Neutrophil (primary cell): ENCODE measurements around the gene VEZF1.

ENCODE experiments used
- H3K27ac ChIP-seq: fragments of 200-600 bp; sonication (generic); 2 replicates; pipeline ENCODE4 v1.5.1; 2016; ENCODE audit warnings: mild to moderate bottlenecking, moderate library complexity
- H3K27me3 ChIP-seq: fragments of 200-600 bp; sonication (generic); 2 replicates; pipeline ENCODE4 v1.6.0; 2016; ENCODE audit warnings: mild to moderate bottlenecking
- H3K36me3 ChIP-seq: fragments of 200-600 bp; sonication (generic); 2 replicates; pipeline ENCODE4 v1.5.1; 2017
- H3K4me1 ChIP-seq, 2 experiments: fragments of 200-600 bp in 1 of 2; sonication (generic) in 1 of 2; 1 replicate in 1 of 2; 2 replicates in 1 of 2; pipeline versions ENCODE4 v1.5.1 to v1.6.1; 2013 to 2016; ENCODE audit warnings: low read depth in 1 of 2, low read length in 1 of 2, mild to moderate bottlenecking in 1 of 2, moderate library complexity in 1 of 2; ENCODE audit not compliant: control insufficient read depth in 1 of 2, insufficient read depth in 1 of 2
- H3K4me3 ChIP-seq, 2 experiments: fragments of 200-600 bp in 1 of 2; sonication (generic) in 1 of 2; 1 replicate in 1 of 2; 2 replicates in 1 of 2; pipeline ENCODE4 v1.5.1; 2013 to 2016; ENCODE audit warnings: low read depth in 1 of 2, low read length in 1 of 2, mild to moderate bottlenecking in 1 of 2, moderate library complexity in 1 of 2
- H3K9me3 ChIP-seq: fragments of 200-600 bp; sonication (generic); 2 replicates; pipeline ENCODE4 v1.5.1; 2016
- TF ChIP-seq, protein P1 (sequence below): fragments of 200-600 bp; sonication (generic); IDR thresholded peaks from 2 replicates; pipeline ENCODE4 v1.5.1; 2016; ENCODE audit warnings: antibody characterized with exemption

The VEZF1 gene

DNA sequence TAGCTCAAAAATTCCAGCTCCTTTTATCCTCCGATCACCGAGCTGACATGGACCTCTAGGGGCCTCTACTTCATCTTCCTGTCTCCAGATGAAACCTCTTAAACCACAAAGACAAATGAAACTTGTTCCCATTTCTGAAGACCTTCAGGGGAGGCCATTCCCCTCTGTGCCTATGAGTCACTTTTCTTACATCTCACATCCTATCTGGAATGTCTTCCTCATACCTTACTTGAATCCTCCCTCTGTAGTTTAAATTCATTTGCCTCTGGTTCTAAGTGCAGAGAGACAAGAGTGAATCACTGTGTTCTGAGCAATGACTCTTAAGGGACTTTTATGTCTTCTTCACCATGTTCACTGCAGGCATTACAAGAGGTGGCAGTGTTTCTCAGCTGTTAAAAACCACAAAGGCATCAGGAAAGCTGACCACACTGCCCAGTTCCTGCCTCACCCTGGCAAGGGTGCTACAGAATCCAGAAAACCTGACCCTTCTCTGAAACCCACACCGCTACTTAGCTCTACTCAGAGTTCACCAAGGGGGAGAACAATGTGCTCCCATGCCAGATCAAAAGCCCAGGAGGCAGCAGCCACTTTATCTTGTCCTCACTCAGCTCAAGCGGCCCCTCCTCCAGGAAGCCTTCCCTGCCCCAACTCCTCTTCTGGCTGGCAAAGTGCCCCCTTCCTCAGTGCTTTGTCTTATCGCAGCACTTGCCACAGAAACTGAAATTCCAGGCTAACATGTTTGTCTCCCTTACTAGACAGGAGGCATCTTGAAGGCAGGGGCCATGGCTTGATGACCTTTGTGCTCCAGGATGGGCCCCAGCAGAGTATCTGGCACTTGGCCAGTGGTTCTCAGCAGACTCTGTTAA is 39.3 kb downstream of the VEZF1 start:
- TF ChIP-seq, protein P1, sequence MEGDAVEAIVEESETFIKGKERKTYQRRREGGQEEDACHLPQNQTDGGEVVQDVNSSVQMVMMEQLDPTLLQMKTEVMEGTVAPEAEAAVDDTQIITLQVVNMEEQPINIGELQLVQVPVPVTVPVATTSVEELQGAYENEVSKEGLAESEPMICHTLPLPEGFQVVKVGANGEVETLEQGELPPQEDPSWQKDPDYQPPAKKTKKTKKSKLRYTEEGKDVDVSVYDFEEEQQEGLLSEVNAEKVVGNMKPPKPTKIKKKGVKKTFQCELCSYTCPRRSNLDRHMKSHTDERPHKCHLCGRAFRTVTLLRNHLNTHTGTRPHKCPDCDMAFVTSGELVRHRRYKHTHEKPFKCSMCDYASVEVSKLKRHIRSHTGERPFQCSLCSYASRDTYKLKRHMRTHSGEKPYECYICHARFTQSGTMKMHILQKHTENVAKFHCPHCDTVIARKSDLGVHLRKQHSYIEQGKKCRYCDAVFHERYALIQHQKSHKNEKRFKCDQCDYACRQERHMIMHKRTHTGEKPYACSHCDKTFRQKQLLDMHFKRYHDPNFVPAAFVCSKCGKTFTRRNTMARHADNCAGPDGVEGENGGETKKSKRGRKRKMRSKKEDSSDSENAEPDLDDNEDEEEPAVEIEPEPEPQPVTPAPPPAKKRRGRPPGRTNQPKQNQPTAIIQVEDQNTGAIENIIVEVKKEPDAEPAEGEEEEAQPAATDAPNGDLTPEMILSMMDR: no peak
- H3K27ac ChIP-seq: peak overlapping the region; percentile 92
- H3K9me3 ChIP-seq: no peaks in the 10 kb centered on the region
- H3K4me3 ChIP-seq: peak overlapping the region; percentile 21 to 64
- no peaks in the 10 kb centered on the region for H3K27me3 ChIP-seq
- peaks cover 56 to 76% of the 10 kb centered on the region in 2 experiments for H3K4me1 ChIP-seq
- H3K36me3 ChIP-seq: no peaks in the 10 kb centered on the region

- TF ChIP-seq, protein P1: no peak
- no peaks in the 10 kb centered on the region for H3K9me3 ChIP-seq
- no peaks in the 10 kb centered on the region for H3K27me3 ChIP-seq
- peaks cover 58 to 76% of the 10 kb centered on the region in 2 experiments for H3K4me1 ChIP-seq
- peak overlapping the region; percentile 21 to 64 for H3K4me3 ChIP-seq
- peak overlapping the region; percentile 92 for H3K27ac ChIP-seq
- H3K36me3 ChIP-seq: no peaks in the 10 kb centered on the region
Observed at GRCh38 chr17:57948169-57948554, 39.9 kb downstream of the VEZF1 start.

DNA sequence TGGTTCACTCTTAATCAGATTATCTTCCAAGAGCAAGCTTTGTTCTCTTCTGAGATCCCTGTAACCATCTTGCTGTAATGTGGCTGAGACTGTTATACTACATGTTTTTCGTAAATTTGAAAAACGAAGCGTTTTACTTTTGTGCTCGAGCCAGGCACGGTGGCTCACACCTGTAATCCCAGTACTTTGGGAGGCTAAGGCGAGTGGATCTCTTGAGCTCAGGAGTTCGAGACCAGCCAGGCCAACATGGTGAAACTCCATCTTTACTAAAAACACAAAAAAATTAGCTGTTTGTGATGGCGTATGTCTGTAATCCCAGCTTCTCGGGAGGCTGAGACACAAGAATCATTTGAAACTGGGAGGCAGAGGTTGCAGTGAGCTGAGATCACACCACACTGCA is 40.7 kb downstream of the VEZF1 start:
- peaks cover 61 to 73% of the 10 kb centered on the region in 2 experiments for H3K4me1 ChIP-seq
- H3K27me3 ChIP-seq: no peaks in the 10 kb centered on the region
- H3K9me3 ChIP-seq: no peaks in the 10 kb centered on the region
- TF ChIP-seq, protein P1: no peak
- peak overlapping the region; percentile 60 to 64 for H3K4me3 ChIP-seq
- no peaks in the 10 kb centered on the region for H3K36me3 ChIP-seq
- H3K27ac ChIP-seq: peak overlapping the region; percentile 92

DNA sequence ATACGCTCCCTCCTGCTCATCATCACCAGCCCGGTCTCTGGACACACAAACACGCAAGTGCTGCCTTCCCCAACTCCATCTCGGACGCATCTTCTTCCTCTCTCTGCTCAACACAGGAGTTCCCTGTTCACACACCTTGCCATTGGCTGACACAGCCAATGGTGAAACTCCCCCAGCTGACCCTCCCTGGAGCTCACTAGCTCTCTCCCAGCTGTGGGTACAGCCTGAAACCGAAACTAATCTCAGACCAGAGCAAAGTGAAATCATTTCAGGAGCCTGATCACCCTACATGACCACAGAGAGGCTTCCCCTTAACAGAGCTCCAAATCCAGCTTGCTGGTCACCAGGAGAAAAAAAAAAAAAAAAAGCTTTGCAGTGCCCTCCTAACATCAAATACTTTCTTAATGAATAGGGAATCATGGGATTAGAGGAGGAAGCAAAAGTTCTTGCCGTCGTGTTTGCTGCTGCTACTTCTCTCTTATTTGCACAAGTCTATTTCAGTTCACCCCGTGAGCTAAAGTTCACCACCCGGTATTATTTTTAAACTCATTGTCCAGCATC is 41.2 kb downstream of the VEZF1 start:
- H3K4me1 ChIP-seq: peaks cover 61 to 73% of the 10 kb centered on the region in 2 experiments
- TF ChIP-seq, protein P1: no peak
- H3K4me3 ChIP-seq: peak overlapping the region; percentile 60 to 64
- no peaks in the 10 kb centered on the region for H3K36me3 ChIP-seq
- H3K27me3 ChIP-seq: no peaks in the 10 kb centered on the region
- no peaks in the 10 kb centered on the region for H3K9me3 ChIP-seq
- H3K27ac ChIP-seq: peak overlapping the region; percentile 92

DNA sequence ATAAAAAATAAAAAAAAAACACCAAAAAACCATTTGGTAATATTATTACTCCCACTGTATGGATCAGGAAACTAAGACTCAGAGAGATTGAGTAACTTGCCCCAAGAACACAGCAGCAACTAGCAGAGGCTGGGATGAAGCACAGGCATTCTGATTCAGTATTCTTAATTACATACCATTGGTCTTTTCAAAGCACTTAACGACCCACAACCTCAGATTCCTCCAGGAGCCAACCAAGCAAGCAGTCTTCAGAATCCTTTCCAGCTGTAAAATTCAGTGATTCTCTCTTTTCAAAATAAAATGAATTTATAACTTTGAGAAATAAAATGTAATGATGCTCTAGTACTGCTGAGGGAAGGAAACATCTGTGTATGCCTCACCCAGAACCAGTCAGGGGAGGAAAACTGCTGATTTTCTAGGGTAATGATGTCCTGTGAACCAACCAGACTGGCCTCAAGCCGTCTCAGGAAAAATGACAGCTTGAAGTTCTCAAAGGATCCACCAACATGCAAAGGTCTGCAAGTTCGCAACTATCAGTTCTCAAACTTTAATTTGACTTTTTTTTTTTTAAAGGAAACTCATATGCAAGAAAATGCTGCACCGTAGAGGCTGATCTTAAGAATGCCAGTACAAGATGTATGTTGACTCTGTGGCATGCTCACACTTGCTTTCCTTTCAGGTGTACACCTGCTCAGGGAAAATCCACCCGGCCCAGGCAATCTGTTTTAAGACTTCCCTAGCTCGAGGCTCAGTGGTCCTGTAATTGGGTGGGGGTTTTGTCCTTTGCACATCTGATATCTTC is 41.9 kb downstream of the VEZF1 start:
- Histone ChIP-seq H3K27ac (peak overlapping the region; percentile 92), H3K4me1 (peaks cover 59 to 80% of the 10 kb centered on the region in 2 experiments), H3K9me3 (no peaks in the 10 kb centered on the region), H3K4me3 (peak overlapping the region; percentile 60 to 64), H3K27me3 (no peaks in the 10 kb centered on the region), H3K36me3 (no peaks in the 10 kb centered on the region)
- TF ChIP-seq, protein P1: no peak
